ENCODE measurements around the gene FBN1. TPM values are rescaled to one million over a fixed set of nuclear protein-coding genes. Genes with fewer than 3 reads are reported as not detected.

The FBN1 gene
- total RNA-seq, 4 donors from 2014 or later: 3.9 to 87.0 (median 23.4) TPM

GRCh38 chr15:48467801-48468200, 177.7 kb downstream of the FBN1 start:
- Histone ChIP-seq H3K4me1 (peaks cover 2 to 26% (median 6%) of the 10 kb centered on the region in 3 donors), H3K27me3 (no peaks in the 10 kb centered on the region), H3K4me3 (no peak overlapping the region), H3K9me3 (no peaks in the 10 kb centered on the region), H3K27ac (no peak overlapping the region), H3K36me3 (peaks cover 0 to 77% (median 0%) of the 10 kb centered on the region in 3 donors)
- 84 to 95% methylated on average over 4 of the region's 4 CpGs for WGBS, 2 donors
- DNase-seq: no peak
- intact Hi-C loops (cut with DNase I): no loop called here
- TF ChIP-seq POLR2A (IDR thresholded peaks at IDR 0.05) (no peak), CTCF (IDR thresholded peaks at IDR 0.05) (no peak)

- intact Hi-C loops (cut with DNase I): no loop called here
- Histone ChIP-seq H3K9me3 (no peaks in the 10 kb centered on the region), H3K27me3 (no peaks in the 10 kb centered on the region), H3K36me3 (peaks cover 0 to 75% (median 0%) of the 10 kb centered on the region in 3 donors), H3K27ac (no peak overlapping the region), H3K4me1 (peaks cover 0 to 16% (median 6%) of the 10 kb centered on the region in 3 donors), H3K4me3 (no peak overlapping the region)
- DNase-seq: no peak
- 93 to 100% methylated on average over 1 of the region's 1 CpG for WGBS, 2 donors
- TF ChIP-seq POLR2A (IDR thresholded peaks at IDR 0.05) (no peak), CTCF (IDR thresholded peaks at IDR 0.05) (no peak)
These were observed 178.7 kb downstream of the FBN1 start for GRCh38 chr15:48466820-48467219.

- H3K4me1 ChIP-seq: peaks cover 0 to 11% (median 6%) of the 10 kb centered on the region in 3 donors
- H3K36me3 ChIP-seq: peaks cover 0 to 77% (median 0%) of the 10 kb centered on the region in 3 donors
- no peaks in the 10 kb centered on the region for H3K9me3 ChIP-seq
- no peak for TF ChIP-seq CTCF (IDR thresholded peaks at IDR 0.05)
- TF ChIP-seq POLR2A (IDR thresholded peaks at IDR 0.05): no peak
- H3K4me3 ChIP-seq: no peak overlapping the region
- H3K27me3 ChIP-seq: no peaks in the 10 kb centered on the region
- no peak for DNase-seq
- H3K27ac ChIP-seq: no peak overlapping the region
- intact Hi-C loops (cut with DNase I): no loop called here
These were observed 179.4 kb downstream of the FBN1 start for GRCh38 chr15:48466079-48466478.

DNA sequence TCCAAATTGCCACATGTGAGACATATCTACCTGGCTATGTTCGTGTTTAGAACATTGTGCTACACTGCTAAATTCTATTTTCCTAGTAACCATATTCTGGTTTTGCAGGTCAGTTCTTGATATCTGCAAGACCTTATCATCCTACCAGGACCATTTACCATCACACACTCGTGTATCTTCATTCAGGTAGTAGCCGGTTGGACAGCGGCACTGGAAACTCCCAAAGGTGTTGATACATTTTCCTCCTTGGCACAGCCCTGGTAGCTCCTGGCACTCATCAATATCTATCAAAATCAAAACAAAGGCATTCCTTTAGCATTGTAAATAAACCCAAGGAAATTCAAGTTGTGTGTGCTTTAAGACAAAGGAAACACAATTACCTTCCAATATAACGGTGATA, 180.1 kb downstream of the FBN1 start:
- H3K9me3 ChIP-seq: no peaks in the 10 kb centered on the region
- peaks cover 0 to 79% (median 0%) of the 10 kb centered on the region in 3 donors for H3K36me3 ChIP-seq
- H3K27me3 ChIP-seq: no peaks in the 10 kb centered on the region
- no peak for DNase-seq
- TF ChIP-seq CTCF (IDR thresholded peaks at IDR 0.05) (no peak), POLR2A (IDR thresholded peaks at IDR 0.05) (no peak)
- no peak overlapping the region for H3K27ac ChIP-seq
- intact Hi-C loops (cut with DNase I): no loop called here
- WGBS, 2 donors: 79 to 80% methylated on average over 5 of the region's 5 CpGs
- no peak overlapping the region for H3K4me3 ChIP-seq
- peaks cover under 1 to 15% (median 6%) of the 10 kb centered on the region in 3 donors for H3K4me1 ChIP-seq

DNA sequence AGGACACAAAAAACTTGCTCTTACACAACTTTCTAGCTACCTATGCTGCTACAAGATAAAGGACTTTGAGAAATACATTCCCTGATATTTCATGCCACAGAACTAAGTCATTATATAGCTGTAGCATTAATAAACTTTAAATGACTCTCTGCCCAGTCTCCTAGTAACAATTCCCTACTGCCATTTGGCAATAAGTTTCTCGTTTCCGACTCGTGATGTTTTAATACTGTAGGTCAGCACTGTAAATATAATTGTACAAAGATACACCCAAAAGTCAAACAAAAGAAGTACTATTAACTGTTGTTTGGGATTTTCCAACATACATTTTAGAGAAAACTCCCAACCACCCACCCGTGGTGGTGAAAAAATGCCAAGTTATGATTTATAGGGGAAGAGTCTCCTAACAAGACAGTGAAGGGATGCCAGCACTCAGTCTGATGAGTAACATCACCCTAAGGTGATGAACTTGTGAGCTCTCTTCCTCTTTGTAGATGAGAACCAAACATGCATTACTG, 182.1 kb downstream of the FBN1 start:
- TF ChIP-seq POLR2A (IDR thresholded peaks at IDR 0.05): no peak
- no peak for TF ChIP-seq CTCF (IDR thresholded peaks at IDR 0.05)
- no peak overlapping the region for H3K27ac ChIP-seq
- no peak for DNase-seq
- H3K4me3 ChIP-seq: no peak overlapping the region
- H3K27me3 ChIP-seq: no peaks in the 10 kb centered on the region
- peaks cover 4 to 31% (median 6%) of the 10 kb centered on the region in 3 donors for H3K4me1 ChIP-seq
- peaks cover 0 to 65% (median 0%) of the 10 kb centered on the region in 3 donors for H3K36me3 ChIP-seq
- intact Hi-C loops (cut with DNase I): no loop called here
- WGBS, 2 donors: 39 to 42% methylated on average over 4 of the region's 4 CpGs
- H3K9me3 ChIP-seq: no peaks in the 10 kb centered on the region

All from esophagus squamous epithelium (tissue), 5 donors.